HCT116 (cell line): ENCODE results near the gene PPP1R37. TPM values are rescaled to one million over a fixed set of nuclear protein-coding genes. Genes with fewer than 3 reads are reported as not detected.

Experiments
- ATAC-seq: fragments of 200-7000 bp; cut with Tn5 transposase; 2 replicates; pipeline ENCODE4 v1.9.1; 2020; ENCODE audit warnings: mild to moderate bottlenecking, moderate library complexity
- BruUV-seq: library from RNA; stranded (reverse); fragments of 400-500 nt; replicated peaks from 2 replicates; lab custom pipeline; 2021; lab: Mats Ljungman, UMichigan
- CTCF ChIA-PET: fragments of 300-600 bp; sonication (Branson Sonifier 250); formaldehyde crosslinking; loops from one replicate; lab custom pipeline; 2021; ENCODE audit warnings: antibody characterized with exemption; lab: Charles Lee
- POLR2A ChIA-PET: fragments of 300-600, 350-600 bp; sonication (Branson Sonifier 250); formaldehyde crosslinking; loops from one replicate; lab custom pipeline; 2021; ENCODE audit warnings: antibody characterized with exemption; lab: Charles Lee
- RAD21 ChIA-PET, 2 experiments: fragments of 300-600 bp; sonication (Branson Sonifier 250); formaldehyde crosslinking; loops; one replicate each; lab custom pipeline; 2023; ENCODE audit warnings: low total read pairs in 2 of 2; ENCODE audit not compliant: uncharacterized antibody in 2 of 2, unreplicated experiment in 2 of 2, low non-redundant PET in 1 of 2; lab: Charles Lee
- DNase-seq: peaks from one replicate; pipeline ENCODE4 v3.0.0-alpha.2; 2010; ENCODE audit warnings: low read depth, low spot score
- H2AFZ ChIP-seq: fragments of 200-600 bp; shearing (Covaris generic), sonication (generic); 2 replicates; pipeline ENCODE4 v1.6.1; 2017; ENCODE audit warnings: low read depth, mixed run types, mixed read lengths, antibody characterized with exemption, low read length; ENCODE audit not compliant: poor library complexity, severe bottlenecking
- H3K27ac ChIP-seq: 2 replicates; pipeline ENCODE4 v1.5.1; 2012; ENCODE audit warnings: low read depth, low read length
- H3K27me3 ChIP-seq: fragments of 200-600 bp; sonication (generic); 2 replicates; pipeline ENCODE4 v1.6.1; 2016; ENCODE audit warnings: mixed run types, low read length, mixed read lengths; ENCODE audit not compliant: insufficient read depth
- H3K36me3 ChIP-seq, 2 experiments: fragments of 200-500 bp in 1 of 2; fragments of 200-600 bp in 1 of 2; sonication (Bioruptor generic) in 1 of 2; sonication (generic) in 1 of 2; 2 replicates each; pipeline versions ENCODE4 v1.5.1 to v1.6.1; 2014 to 2016; ENCODE audit warnings: low read length in 2 of 2, inconsistent platforms in 1 of 2, mixed read lengths in 1 of 2, mixed run types in 1 of 2; ENCODE audit not compliant: insufficient read depth in 2 of 2, control insufficient read depth in 1 of 2
- H3K4me1 ChIP-seq, 2 experiments: fragments of 200-600 bp in 1 of 2; sonication (generic) in 1 of 2; 2 replicates each; pipeline versions ENCODE4 v1.5.1 to v1.6.1; 2012 to 2017; ENCODE audit warnings: low read length in 2 of 2, inconsistent platforms in 1 of 2, mild to moderate bottlenecking in 1 of 2, mixed read lengths in 1 of 2, mixed run types in 1 of 2, moderate library complexity in 1 of 2; ENCODE audit not compliant: insufficient read depth in 2 of 2, control insufficient read depth in 1 of 2
- H3K4me2 ChIP-seq: fragments of 200-600 bp; sonication (generic); 2 replicates; pipeline ENCODE4 v1.6.1; 2017; ENCODE audit warnings: mixed run types, low read length, mixed read lengths
- H3K4me3 ChIP-seq, 2 experiments: fragments of 200-600 bp in 1 of 2; sonication (generic) in 1 of 2; replicated peaks in 1 of 2; 2 replicates each; pipeline ENCODE4 v1.5.1; 2011 to 2016; ENCODE audit warnings: low read length in 2 of 2, control low read depth in 1 of 2, low read depth in 1 of 2, mild to moderate bottlenecking in 1 of 2, mixed read lengths in 1 of 2, mixed run types in 1 of 2
- H3K79me2 ChIP-seq: fragments of 200-600 bp; sonication (generic); 2 replicates; pipeline ENCODE4 v1.6.1; 2017; ENCODE audit warnings: mild to moderate bottlenecking, mixed run types, low read length, moderate library complexity, mixed read lengths; ENCODE audit not compliant: insufficient read depth
- H3K9ac ChIP-seq: fragments of 200-600 bp; sonication (generic); 2 replicates; pipeline ENCODE4 v1.6.1; 2016; ENCODE audit warnings: low read length, mixed read lengths
- H3K9me2 ChIP-seq: fragments of 200-600 bp; sonication (generic), shearing (Covaris generic); 2 replicates; pipeline ENCODE4 v1.6.1; 2017; ENCODE audit warnings: mixed run types, mild to moderate bottlenecking, moderate library complexity; ENCODE audit not compliant: insufficient read depth
- H3K9me3 ChIP-seq, 2 experiments: fragments of 200-500 bp in 1 of 2; fragments of 200-600 bp in 1 of 2; sonication (Bioruptor generic) in 1 of 2; sonication (generic) in 1 of 2; 2 replicates each; pipeline ENCODE4 v1.6.1; 2014 to 2017; ENCODE audit warnings: low read length in 2 of 2, mixed read lengths in 2 of 2, inconsistent platforms in 1 of 2, low read depth in 1 of 2, mild to moderate bottlenecking in 1 of 2, mixed run types in 1 of 2, moderate library complexity in 1 of 2; ENCODE audit not compliant: control insufficient read depth in 1 of 2, insufficient read depth in 1 of 2
- H4K20me1 ChIP-seq: fragments of 200-600 bp; sonication (generic), shearing (Covaris generic); 2 replicates; pipeline ENCODE4 v1.6.1; 2017; ENCODE audit warnings: mixed run types, mild to moderate bottlenecking, moderate library complexity; ENCODE audit not compliant: insufficient read depth
- ATF3 ChIP-seq: IDR thresholded peaks from 2 replicates; pipeline ENCODE4 v1.6.1; 2012
- CEBPB ChIP-seq: IDR thresholded peaks from 2 replicates; pipeline ENCODE4 v1.6.1; 2012; ENCODE audit warnings: low read depth
- CTCF ChIP-seq, 3 experiments: fragments of 200-600 bp in 1 of 3; sonication (generic) in 1 of 3; IDR thresholded peaks in 2 of 3; conservative IDR thresholded peaks in 1 of 3; 2 replicates each; pipeline ENCODE4 v1.5.1; 2012 to 2017; ENCODE audit warnings: low read depth in 2 of 3, low read length in 2 of 3, antibody characterized with exemption in 1 of 3, borderline replicate concordance in 1 of 3, control low read depth in 1 of 3, mild to moderate bottlenecking in 1 of 3, mixed read lengths in 1 of 3, mixed run types in 1 of 3, moderate library complexity in 1 of 3; ENCODE audit not compliant: insufficient read depth in 1 of 3
- ELF1 ChIP-seq: IDR thresholded peaks from 2 replicates; pipeline ENCODE4 v1.6.1; 2012; ENCODE audit warnings: low read depth, borderline replicate concordance
- EZH2 ChIP-seq: fragments of 200-600 bp; sonication (generic); IDR thresholded peaks from 2 replicates; pipeline ENCODE4 v1.6.1; 2017; ENCODE audit warnings: antibody characterized with exemption, mixed run types
- EZH2phosphoT487 ChIP-seq: fragments of 200-600 bp; IDR thresholded peaks from 2 replicates; pipeline ENCODE4 v1.6.1; 2018; ENCODE audit warnings: antibody characterized with exemption, borderline replicate concordance
- FOSL1 ChIP-seq: IDR thresholded peaks from 2 replicates; pipeline ENCODE4 v1.6.1; 2012; ENCODE audit warnings: low read depth
- JUND ChIP-seq: IDR thresholded peaks from 2 replicates; pipeline ENCODE4 v1.6.1; 2012
- POLR2A ChIP-seq: IDR thresholded peaks from 2 replicates; pipeline ENCODE4 v1.7.0; 2011; ENCODE audit warnings: borderline replicate concordance; ENCODE audit not compliant: insufficient read depth, insufficient read length; ENCODE audit errors: extremely low read depth
- POLR2AphosphoS5 ChIP-seq: IDR thresholded peaks from 2 replicates; pipeline ENCODE4 v1.6.1; 2011; ENCODE audit warnings: mild to moderate bottlenecking, low read depth, low read length, moderate library complexity
- SIN3A ChIP-seq: IDR thresholded peaks from 2 replicates; pipeline ENCODE4 v1.6.1; 2012; ENCODE audit warnings: low read depth
- SP1 ChIP-seq: IDR thresholded peaks from 2 replicates; pipeline ENCODE4 v1.6.1; 2012; ENCODE audit warnings: low read depth
- SRF ChIP-seq: IDR thresholded peaks from 2 replicates; pipeline ENCODE4 v1.6.1; 2012; ENCODE audit warnings: low read depth
- TCF7L2 ChIP-seq: IDR thresholded peaks from 2 replicates; pipeline ENCODE4 v1.7.0; 2011; ENCODE audit warnings: borderline replicate concordance, inconsistent platforms; ENCODE audit not compliant: insufficient read depth, insufficient read length; ENCODE audit errors: extremely low read depth
- YY1 ChIP-seq: IDR thresholded peaks from 2 replicates; pipeline ENCODE4 v1.6.1; 2011; ENCODE audit warnings: low read length, low read depth, moderate library complexity, mild to moderate bottlenecking; ENCODE audit not compliant: insufficient replicate concordance; ENCODE audit errors: extremely low read depth
- intact Hi-C: fragments of 100-400 bp; cut with micrococcal nuclease; formaldehyde crosslinking; loops from 2 replicates; pipeline ENCODE4 v1.10.0; 2022
- total RNA-seq: library from RNA; stranded (reverse); gene quantifications from one replicate; pipeline ENCODE4 v1.2.1, GENCODE V29; 2021; ENCODE audit not compliant: unreplicated experiment
- TF ChIP-seq, protein P1 (sequence below): IDR thresholded peaks from 2 replicates; pipeline ENCODE4 v1.6.1; 2012

PPP1R37 gene
- total RNA-seq, 1 experiment from 2014 or later = 32.7 TPM

GRCh38 chr19:45177817-45178261, 84.9 kb downstream of the PPP1R37 start, which contains the start of gene TRAPPC6A (continued):
- TF ChIP-seq ATF3 (no peak), CEBPB (no peak)

DNA sequence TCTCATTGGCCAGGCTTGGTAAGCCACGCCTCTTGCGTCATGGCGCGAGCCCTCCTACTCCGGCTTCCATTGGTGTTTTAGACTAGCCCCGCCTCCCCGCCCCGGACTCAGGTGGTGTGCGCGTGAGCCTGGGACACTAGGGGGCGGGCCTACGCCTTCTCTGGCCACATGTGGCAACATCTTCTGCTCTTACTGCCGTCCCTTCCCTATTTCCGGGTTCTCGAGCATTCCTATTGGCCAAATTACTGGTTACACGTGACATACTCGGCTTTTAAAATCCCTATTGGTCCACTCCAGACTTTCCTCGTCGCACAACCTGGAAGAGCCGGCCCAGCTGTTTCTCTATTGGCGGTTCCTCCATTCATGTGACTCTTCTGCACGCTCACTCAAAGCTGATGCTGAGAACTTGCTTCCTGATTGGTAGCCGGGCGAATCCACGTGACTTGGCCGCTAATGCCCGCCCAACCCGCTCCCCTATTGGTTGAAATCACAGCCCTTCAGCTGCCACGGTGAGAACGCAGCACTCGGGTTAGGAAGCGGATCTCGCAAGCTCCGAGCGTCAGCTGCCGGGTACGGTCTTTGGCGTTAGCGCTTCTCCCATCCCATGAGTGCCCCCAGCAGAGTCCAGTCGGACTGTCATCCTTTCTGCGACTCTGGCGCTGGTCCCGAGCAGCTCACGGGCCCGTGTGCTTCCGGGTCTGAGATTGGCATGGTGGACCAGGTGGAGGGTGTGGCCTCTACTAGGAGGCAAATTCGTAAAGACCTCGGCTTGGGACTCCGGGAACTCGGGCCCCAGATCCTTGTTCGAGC, 85.5 kb downstream of the PPP1R37 start, which contains the start of gene BLOC1S3:
BLOC1S3 (plus strand) TSS at position 523 of the 810 bp plus-strand sequence. CDS start 513 bp downstream, outside the sequence.
- Histone ChIP-seq H3K27me3 (no peaks in the 10 kb centered on the region), H3K9me3 (no peaks in the 10 kb centered on the region), H3K9ac (peak within 1 kb of the TSS; percentile 92), H3K4me2 (peak within 1 kb of the TSS; percentile 92), H3K4me1 (peaks cover 14 to 25% of the 10 kb centered on the region in 2 experiments; a peak in 3 of 4 replicates), H3K36me3 (no peaks in the 10 kb centered on the region), H3K4me3 (peak within 1 kb of the TSS; percentile 74 to 81), H3K27ac (peak within 1 kb of the TSS; percentile 93), H4K20me1 (no peaks in the 10 kb centered on the region), H3K9me2 (no peaks in the 10 kb centered on the region), H2AFZ (peak within 1 kb of the TSS; percentile 22), H3K79me2 (peaks cover 10% of the 10 kb centered on the region)
- peak; percentile 100 for DNase-seq
- POLR2A ChIA-PET = interaction anchor here (1.3 to 1.8 kb wide), 4 partner anchors 12 to 288 kb away, joined by 3 to 7 read pairs (median 4); no protein-coding TSS in a partner anchor
- ATAC-seq = peak; percentile 85
- RAD21 ChIA-PET = interaction anchor here (0.9 to 1.1 kb wide), 2 partner anchors 86 to 161 kb away, joined by 3 to 4 read pairs; partner anchors contain the start of gene PPP1R37 (in 1 of the 2)
- no TSS peak for BruUV-seq
- TF ChIP-seq YY1 = peak; percentile 3
- TF ChIP-seq SIN3A = peak; percentile 94
- peak; percentile 49; the same call in 1 of the 2 replicates for TF ChIP-seq SRF
- TF ChIP-seq, protein P1, sequence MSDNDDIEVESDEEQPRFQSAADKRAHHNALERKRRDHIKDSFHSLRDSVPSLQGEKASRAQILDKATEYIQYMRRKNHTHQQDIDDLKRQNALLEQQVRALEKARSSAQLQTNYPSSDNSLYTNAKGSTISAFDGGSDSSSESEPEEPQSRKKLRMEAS = peak; percentile 99
- TF ChIP-seq EZH2 = no peak
- no peak for TF ChIP-seq JUND
- TF ChIP-seq POLR2AphosphoS5 = peak; percentile 61
- peak in 1 of 3 experiments; percentile 15; a peak in 1 of 6 replicates for TF ChIP-seq CTCF (IDR thresholded peaks at IDR 0.05 in 2 of 3, conservative IDR thresholded peaks at IDR 0.05 in 1 of 3; ENCODE audit: borderline replicate concordance in 1 of 3, insufficient read depth in 1 of 3, low read depth in 2 of 3, low read length in 2 of 3)
- TF ChIP-seq TCF7L2 = peak; percentile 14
- peak; percentile 98 for TF ChIP-seq ELF1
- TF ChIP-seq FOSL1 = no peak
- no peak for TF ChIP-seq EZH2phosphoT487
- TF ChIP-seq SP1 = peak; percentile 99
- peak; percentile 14 for TF ChIP-seq POLR2A
- intact Hi-C loops = loop anchor here (1.0 to 10.0 kb wide), 3 partner anchors 14 to 160 kb away; partner anchors contain the start of gene PPP1R37
- CTCF ChIA-PET = interaction anchor here (0.9 to 2.1 kb wide), 12 partner anchors 9 to 307 kb away, joined by 3 to 12 read pairs (median 4); no protein-coding TSS in a partner anchor
